Measurements from ENCODE around the gene FAT4.

DNA sequence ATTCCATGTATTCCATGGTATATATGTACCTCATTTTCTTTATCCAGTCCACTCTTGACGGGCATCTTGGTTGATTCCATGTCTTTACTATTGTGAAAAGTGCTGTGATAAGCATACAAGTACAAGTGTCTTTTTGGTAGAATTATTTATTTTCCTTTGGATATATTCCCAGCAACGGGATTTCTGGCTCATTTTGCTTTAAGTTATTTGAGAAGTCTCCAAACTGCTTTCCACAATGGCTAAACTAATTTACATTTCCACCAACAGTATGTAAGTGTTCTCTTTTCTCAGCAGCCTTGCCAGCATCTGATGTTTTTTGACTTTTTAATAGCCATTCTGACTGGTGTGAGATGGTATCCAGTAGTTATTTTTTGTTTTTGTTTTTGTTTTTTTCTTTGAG, 17.6 kb upstream of the FAT4 start:
- TF ChIP-seq, protein P1, sequence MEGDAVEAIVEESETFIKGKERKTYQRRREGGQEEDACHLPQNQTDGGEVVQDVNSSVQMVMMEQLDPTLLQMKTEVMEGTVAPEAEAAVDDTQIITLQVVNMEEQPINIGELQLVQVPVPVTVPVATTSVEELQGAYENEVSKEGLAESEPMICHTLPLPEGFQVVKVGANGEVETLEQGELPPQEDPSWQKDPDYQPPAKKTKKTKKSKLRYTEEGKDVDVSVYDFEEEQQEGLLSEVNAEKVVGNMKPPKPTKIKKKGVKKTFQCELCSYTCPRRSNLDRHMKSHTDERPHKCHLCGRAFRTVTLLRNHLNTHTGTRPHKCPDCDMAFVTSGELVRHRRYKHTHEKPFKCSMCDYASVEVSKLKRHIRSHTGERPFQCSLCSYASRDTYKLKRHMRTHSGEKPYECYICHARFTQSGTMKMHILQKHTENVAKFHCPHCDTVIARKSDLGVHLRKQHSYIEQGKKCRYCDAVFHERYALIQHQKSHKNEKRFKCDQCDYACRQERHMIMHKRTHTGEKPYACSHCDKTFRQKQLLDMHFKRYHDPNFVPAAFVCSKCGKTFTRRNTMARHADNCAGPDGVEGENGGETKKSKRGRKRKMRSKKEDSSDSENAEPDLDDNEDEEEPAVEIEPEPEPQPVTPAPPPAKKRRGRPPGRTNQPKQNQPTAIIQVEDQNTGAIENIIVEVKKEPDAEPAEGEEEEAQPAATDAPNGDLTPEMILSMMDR (IDR thresholded peaks at IDR 0.05) = no peak
- no peak for TF ChIP-seq POLR2A (IDR thresholded peaks at IDR 0.05)
